Measurements from ENCODE around the gene ACSF3. TPM values are rescaled to one million over a fixed set of nuclear protein-coding genes. Genes with fewer than 3 reads are reported as not detected.

ACSF3 gene
- total RNA-seq, 2 experiments from 2014 or later, result 44.7 to 49.5 TPM

GRCh38 chr16:89107203-89107582 is 13.5 kb downstream of the ACSF3 start:
- Histone ChIP-seq H3K27me3 (ENCODE audit: control insufficient read depth in 1 of 2, insufficient read depth in 2 of 2, low read length in 2 of 2) (no peaks in the 10 kb centered on the region), H3K4me3 (ENCODE audit: low read length) (no peak overlapping the region), H3K36me3 (ENCODE audit: insufficient read depth, low read length) (peaks cover 83% of the 10 kb centered on the region), H3K27ac (ENCODE audit: low read depth in 1 of 2, low read length in 2 of 2) (no peak overlapping the region), H3K9me3 (ENCODE audit: control insufficient read depth in 1 of 2, insufficient read depth in 1 of 2, low read length in 2 of 2) (no peaks in the 10 kb centered on the region), H3K4me1 (ENCODE audit: insufficient read depth, low read length) (peaks cover 13% of the 10 kb centered on the region)
- TF ChIP-seq CTCF (IDR thresholded peaks at IDR 0.05), result no peak
- intact Hi-C loops (cut with DNase I, micrococcal nuclease), result no loop called here
- H3K36me3 Mint-ChIP-seq (ENCODE audit: low read depth), result peaks cover 58% of the 10 kb centered on the region
- peak overlapping the region; percentile 59 for H3K27ac Mint-ChIP-seq
- ATAC-seq (ENCODE audit: poor library complexity), result no peak
- POLR2A ChIA-PET, result no interaction called here
- H3K4me3 Mint-ChIP-seq, result peak overlapping the region; percentile 65
- no peaks in the 10 kb centered on the region for H3K9me3 Mint-ChIP-seq
- H3K4me1 Mint-ChIP-seq (ENCODE audit: low read depth), result peaks cover 30% of the 10 kb centered on the region
- CTCF ChIA-PET, result no interaction called here
- peak in 1 of 14 experiments; percentile 9 for DNase-seq
- no peaks in the 10 kb centered on the region for H3K27me3 Mint-ChIP-seq

GRCh38 chr16:89108416-89108815 is 14.8 kb downstream of the ACSF3 start:
- Mint-ChIP-seq H3K4me1 (ENCODE audit: low read depth) (peaks cover 21% of the 10 kb centered on the region), H3K4me3 (no peak overlapping the region), H3K36me3 (ENCODE audit: low read depth) (peaks cover 47% of the 10 kb centered on the region), H3K27ac (no peak overlapping the region), H3K9me3 (no peaks in the 10 kb centered on the region), H3K27me3 (no peaks in the 10 kb centered on the region)
- Histone ChIP-seq H3K4me1 (ENCODE audit: insufficient read depth, low read length) (peaks cover 14% of the 10 kb centered on the region), H3K9me3 (ENCODE audit: control insufficient read depth in 1 of 2, insufficient read depth in 1 of 2, low read length in 2 of 2) (no peaks in the 10 kb centered on the region), H3K36me3 (ENCODE audit: insufficient read depth, low read length) (peaks cover 82% of the 10 kb centered on the region), H3K27ac (ENCODE audit: low read depth in 1 of 2, low read length in 2 of 2) (no peak overlapping the region), H3K27me3 (ENCODE audit: control insufficient read depth in 1 of 2, insufficient read depth in 2 of 2, low read length in 2 of 2) (no peaks in the 10 kb centered on the region), H3K4me3 (ENCODE audit: low read length) (no peak overlapping the region)
- ChIA-PET POLR2A (no interaction called here), CTCF (interaction anchor here (0.6 to 1.4 kb wide), 2 partner anchors 12 to 275 kb away, joined by 3 read pairs; no protein-coding TSS in a partner anchor)
- TF ChIP-seq CTCF (IDR thresholded peaks at IDR 0.05), result no peak
- ATAC-seq (ENCODE audit: poor library complexity) (no peak), DNase-seq (no peak)
- intact Hi-C loops (cut with DNase I, micrococcal nuclease), result no loop called here

- H3K27ac ChIP-seq (ENCODE audit: low read depth in 1 of 2, low read length in 2 of 2), result no peak overlapping the region
- no peak overlapping the region for H3K4me3 ChIP-seq (ENCODE audit: low read length)
- Mint-ChIP-seq H3K36me3 (ENCODE audit: low read depth) (peaks cover 38% of the 10 kb centered on the region), H3K27me3 (no peaks in the 10 kb centered on the region), H3K4me3 (no peak overlapping the region), H3K27ac (no peak overlapping the region), H3K4me1 (ENCODE audit: low read depth) (peaks cover 35% of the 10 kb centered on the region), H3K9me3 (no peaks in the 10 kb centered on the region)
- ChIA-PET CTCF (interaction anchor here (1.0 kb wide), 1 partner anchor 106 kb away, joined by 3 read pairs; no protein-coding TSS in a partner anchor), POLR2A (no interaction called here)
- no peaks in the 10 kb centered on the region for H3K27me3 ChIP-seq (ENCODE audit: control insufficient read depth in 1 of 2, insufficient read depth in 2 of 2, low read length in 2 of 2)
- DNase-seq, result peak in 1 of 14 experiments; percentile 4
- ATAC-seq (ENCODE audit: poor library complexity), result no peak
- peaks cover 36% of the 10 kb centered on the region for H3K4me1 ChIP-seq (ENCODE audit: insufficient read depth, low read length)
- H3K9me3 ChIP-seq (ENCODE audit: control insufficient read depth in 1 of 2, insufficient read depth in 1 of 2, low read length in 2 of 2), result no peaks in the 10 kb centered on the region
- peaks cover 70% of the 10 kb centered on the region for H3K36me3 ChIP-seq (ENCODE audit: insufficient read depth, low read length)
- intact Hi-C loops (cut with DNase I, micrococcal nuclease), result loop anchor here in 1 of 2 experiments (5.0 kb wide), 1 partner anchor 253 kb away; the partner anchor contains the start of genes GALNS and TRAPPC2L
- no peak for TF ChIP-seq CTCF (IDR thresholded peaks at IDR 0.05)
Observed at GRCh38 chr16:89110641-89111040, 17.0 kb downstream of the ACSF3 start.

All from CD4-positive, alpha-beta T cell (primary cell).